C1 segment of cervical spinal cord (tissue), 14 donors: ENCODE data around the gene GPR183.

ENCODE experiments used
- DNase-seq, 14 donors: peaks; one replicate each; lab custom pipeline; 2025; lab: John Stamatoyannopoulos, UW

GPR183 gene

GRCh38 chr13:99307247-99307646, at the start of gene GPR183:
GPR183 (minus strand) TSS chr13:99307399; CDS start chr13:99296145, 11,254 bp downstream.
- no peak for DNase-seq

DNA sequence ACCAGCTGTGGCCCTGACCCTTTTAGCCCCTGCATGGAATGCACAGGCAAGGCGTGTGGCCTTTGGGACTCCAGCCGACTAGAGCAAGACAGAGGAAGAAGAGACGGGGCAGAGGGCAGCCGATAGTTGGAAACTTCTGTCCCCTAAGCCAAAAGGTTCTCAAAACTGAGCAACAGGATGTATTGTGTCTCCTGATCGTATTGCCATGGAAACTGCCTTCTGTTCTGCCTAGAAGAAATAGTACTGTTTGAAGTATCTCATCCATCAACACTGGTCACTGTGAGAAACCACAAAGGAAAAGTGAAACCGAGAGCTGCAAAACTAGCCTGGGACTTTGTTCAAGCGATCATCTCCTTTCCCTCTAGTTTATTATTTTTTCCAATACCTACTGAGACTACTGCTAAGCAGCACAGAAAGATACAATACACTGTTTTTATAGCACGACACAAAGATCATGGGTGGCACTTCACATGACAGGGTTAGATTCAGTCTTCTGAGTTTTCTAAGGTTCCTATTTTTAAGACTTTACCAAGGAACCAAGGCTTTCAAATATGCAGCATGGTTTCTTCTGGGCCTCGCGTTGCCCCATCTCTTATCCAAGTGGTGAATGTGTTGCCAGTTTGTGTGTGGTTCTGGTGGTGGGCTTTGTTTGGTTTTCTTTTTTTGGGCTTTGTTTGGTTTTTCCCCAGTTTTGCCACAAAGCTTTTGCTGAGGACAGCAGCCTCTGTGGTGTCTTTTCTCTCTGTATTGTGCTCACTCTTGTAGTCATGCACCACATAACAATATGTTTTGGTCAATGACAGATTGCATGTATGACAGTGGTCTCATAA, 49.3 kb upstream of the GPR183 start:
- DNase-seq, result peak in 4 of 14 donors; percentile 15 to 39 (median 26)

GRCh38 chr13:99356012-99356261, 48.7 kb upstream of the GPR183 start:
- no peak for DNase-seq

- no peak for DNase-seq
Measured at GRCh38 chr13:99355267-99356011, 48.2 kb upstream of the GPR183 start.

GRCh38 chr13:99354371-99354951, 47.3 kb upstream of the GPR183 start:
- no peak for DNase-seq

DNA sequence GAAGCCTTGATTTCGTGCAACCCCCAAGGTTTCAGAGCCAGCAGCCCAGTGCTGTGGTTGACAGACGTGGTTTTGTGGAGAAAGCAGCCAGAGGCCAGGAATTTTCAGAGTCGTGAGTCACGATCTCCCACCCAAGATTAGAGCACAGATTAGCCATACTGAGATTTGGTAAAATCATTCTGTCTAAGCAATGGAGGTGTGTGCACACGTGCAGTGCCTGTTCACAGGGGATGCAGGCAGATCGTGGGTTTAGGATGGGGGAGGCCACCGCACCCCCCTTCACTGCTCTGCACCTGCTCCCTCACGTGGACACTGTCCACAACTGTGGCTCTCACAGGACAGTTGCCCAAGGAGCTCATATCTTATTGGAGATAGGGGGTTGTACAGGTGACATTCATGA, 46.6 kb upstream of the GPR183 start:
- no peak for DNase-seq

- DNase-seq, result no peak
Measured at GRCh38 chr13:99353246-99353600, 46.0 kb upstream of the GPR183 start.

GRCh38 chr13:99352351-99353245, 45.4 kb upstream of the GPR183 start:
- no peak for DNase-seq

DNA sequence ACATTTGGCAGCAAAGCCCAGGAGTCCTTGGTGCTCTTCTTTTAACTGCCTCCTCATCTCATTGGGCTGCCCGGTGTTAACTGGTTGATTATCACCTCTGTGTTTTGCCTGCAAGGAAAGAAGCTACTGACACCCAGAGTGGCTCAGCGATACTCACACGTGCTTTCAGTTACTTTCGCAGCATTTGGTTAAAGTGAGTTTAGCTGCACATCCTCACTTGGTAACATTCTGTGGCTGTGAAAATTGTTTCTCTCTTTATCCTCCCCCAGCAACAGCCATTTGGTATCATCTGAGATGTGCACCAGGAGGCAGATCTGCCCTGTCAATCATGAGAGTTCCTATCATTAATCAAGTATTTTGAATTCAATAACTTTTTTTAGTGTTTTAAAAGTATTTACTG, 44.6 kb upstream of the GPR183 start:
- DNase-seq, result no peak

GRCh38 chr13:99350191-99350590, 43.0 kb upstream of the GPR183 start:
- no peak for DNase-seq

DNA sequence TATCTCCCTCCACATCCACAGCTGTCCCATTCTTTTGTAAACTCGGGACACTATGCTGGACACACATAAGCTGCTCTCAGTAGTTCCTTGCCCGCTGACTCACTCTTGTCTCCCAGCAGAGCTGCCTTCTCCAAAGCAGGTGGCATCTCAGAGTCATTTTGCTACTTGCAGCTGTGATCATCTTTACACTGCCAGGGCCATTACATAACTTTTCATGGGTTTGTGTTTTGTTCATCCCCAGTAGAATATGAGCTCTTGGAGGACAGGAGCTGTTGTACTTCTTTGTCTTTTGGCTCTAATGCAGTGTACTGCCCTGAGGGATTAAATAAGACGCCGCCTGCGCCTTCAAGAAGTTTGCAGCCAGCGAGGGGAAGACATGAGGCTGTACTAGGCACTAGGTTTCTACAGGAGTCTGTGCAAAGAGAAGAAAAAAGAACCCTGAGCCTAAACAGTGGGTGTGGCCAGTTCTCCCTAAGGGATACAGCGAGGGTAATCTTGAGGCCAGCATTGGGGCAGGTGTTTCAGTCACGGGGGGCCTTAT, 40.8 kb upstream of the GPR183 start:
- DNase-seq, result no peak

DNA sequence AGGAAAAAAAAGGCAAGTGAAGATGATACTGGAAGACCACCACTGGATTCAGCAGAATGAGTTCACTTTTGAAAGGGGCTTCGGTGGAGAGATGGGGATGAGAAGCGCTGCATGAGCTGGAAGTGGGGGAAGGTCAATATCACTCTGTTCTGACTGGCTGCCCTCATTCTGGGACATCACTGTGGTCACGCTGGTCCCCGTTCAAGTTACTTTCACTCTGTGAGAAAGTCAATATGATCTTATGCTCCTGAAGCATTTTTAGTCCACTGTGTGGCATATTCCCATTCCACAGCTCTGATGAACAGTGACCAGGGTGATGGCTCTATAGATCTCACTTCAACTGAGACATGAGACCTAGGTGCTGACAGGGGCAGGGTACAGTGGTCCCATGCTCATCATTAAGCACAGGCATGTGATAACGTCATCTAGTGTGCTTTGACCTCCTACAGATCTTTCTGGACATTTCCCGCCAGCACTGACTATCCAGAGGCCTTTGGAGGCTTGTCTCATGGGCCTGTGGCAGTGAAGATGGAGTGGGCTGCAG, 40.2 kb upstream of the GPR183 start:
- DNase-seq, result no peak

GRCh38 chr13:99346335-99347042, 39.3 kb upstream of the GPR183 start:
- DNase-seq, result no peak

- DNase-seq, result no peak
Measured at GRCh38 chr13:99345345-99345744, 38.1 kb upstream of the GPR183 start.

DNA sequence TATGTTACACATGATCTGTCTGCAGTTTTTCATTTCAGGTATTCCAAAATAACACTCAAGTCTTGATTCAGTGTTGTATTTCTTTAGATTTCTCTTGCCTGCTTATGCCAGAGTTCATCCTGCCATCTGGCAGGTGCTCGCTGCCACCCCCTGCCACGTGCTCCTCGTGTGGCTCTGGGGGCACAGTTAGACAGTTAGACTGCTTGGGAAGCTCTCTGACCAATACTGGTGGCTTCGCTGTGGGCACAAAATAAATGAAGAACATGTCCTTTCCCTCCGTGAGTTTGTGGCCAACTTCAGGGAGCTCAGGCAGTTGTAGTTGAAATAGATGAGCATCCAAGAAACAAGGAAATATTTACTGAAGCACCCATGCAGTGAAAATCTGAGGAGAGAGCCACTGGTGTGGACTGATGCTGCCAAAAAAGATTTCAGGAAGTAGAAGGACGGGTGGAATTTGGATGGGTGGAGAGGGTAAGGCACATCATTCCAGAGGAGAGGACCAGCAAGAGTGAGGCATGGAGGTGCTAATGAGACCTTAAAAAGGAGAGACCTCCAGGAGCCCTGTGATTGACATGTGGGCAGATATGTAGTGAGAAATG, 37.5 kb upstream of the GPR183 start:
- DNase-seq, result no peak

DNA sequence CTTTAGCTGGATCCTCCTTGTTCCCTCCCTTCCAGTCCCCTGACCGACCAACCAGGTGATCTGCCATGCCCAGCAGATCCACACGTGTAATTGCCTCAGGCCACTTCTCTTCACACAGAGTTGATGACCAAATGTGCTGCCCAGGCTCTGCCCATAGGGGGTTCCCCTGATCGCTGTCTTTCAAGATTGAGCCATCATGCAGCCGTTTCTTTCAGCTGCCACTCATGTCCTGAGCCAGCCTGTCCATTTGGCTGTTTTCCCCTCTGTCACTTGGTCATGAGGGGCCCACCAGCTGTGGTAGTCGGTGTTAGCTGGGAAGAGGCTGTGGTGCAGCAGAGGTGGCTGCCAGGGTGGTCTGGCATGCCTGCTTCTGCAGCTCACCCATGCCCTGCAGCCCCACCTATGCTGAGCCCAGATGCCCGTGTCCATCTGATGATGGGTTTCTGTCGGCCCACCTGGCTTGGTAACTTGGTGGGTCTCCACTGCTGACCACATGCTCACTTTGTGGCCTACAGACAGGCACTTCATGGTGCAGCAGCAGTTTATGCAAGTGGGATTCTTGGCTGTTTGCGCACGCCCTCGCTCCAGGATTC, 35.6 kb upstream of the GPR183 start:
- DNase-seq, result no peak

- no peak for DNase-seq
Measured at GRCh38 chr13:99341969-99342722, 34.9 kb upstream of the GPR183 start.

GRCh38 chr13:99340638-99341037, 33.4 kb upstream of the GPR183 start:
- no peak for DNase-seq

- no peak for DNase-seq
Measured at GRCh38 chr13:99339736-99340397, 32.7 kb upstream of the GPR183 start.
